ENCODE results near the gene CD8A.
A peak's percentile ranks its signal among the peaks of the same experiment; 100 is the strongest.

Gene CD8A

DNA sequence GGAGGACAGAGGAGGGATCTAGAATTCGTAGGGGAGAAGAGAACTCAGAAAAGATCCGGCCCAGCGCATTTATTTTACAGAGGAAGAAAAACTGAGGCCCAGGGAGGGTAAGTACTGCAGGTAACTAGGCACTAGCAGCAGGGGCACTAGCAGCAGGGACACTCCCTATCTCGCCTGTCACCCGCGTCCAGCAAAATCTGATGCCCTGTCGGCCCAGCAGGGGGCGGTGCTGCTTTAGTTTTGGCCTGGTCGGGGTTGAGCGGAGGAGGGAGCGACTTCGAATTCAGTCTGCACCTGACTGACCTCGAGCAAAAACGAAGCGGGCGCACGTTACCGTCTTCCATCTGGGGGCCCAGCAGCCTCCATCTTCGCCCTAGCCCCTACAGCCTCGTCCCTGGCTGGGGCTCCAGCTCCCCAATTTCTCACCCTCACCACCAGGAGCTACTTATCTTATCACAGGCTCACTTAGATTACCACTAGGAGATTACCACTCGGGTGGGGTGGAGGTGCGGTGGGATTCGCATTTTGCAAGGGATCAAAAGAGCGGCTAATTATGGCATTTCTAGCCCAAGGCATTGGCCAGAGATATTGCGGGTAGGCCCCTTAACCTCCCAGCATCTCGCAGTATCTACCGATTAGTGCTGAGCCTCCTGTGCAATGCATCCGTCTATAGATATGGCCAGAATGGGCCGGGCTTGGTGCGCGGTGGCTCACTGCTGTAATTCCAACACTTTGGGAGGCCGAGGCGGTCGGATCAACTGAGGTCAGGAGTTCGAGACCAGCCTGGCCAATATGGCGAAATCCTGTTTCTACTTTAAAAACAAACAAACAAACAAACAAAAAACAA, 17.8 kb upstream of the CD8A start:
- DNase-seq: peak; percentile 57

DNA sequence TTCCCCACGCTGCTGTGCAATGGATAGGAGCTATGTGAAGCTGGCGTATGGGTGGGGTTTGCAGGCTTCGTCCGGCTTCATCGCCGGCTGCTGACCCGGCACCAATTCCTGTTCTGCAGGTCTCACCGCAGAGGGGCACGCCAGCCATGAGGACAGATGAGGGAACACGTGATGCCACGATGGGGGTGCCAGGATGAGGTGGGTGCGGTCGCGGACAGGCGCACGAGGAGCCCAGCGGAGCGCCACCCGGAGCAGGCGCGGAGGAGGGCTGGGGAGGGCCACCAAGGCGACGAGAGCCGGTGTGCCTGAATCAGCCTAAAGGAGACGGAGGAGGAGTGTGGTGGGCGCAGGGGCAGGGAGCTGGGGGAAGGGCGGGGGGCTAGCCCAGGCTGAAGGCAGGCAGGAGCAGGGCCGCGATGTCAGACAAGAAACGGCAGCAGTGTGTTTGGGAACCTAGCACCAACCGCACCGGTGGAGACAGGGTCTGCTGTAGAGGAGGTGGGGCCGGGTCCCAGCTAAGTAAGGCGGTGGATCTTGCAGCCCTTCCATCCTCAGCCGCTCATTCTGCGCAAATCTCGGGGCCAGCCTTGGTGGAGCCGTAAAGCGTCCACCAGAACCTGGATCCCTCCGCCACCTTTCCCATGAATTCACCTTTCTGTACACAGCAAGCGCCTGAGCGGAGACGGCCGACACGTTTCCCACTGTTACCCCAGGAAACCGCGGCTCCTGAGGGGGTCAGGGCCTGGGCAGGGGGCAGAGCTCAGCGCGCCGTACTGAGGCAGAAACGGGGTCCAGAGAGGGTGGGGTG, 17.0 kb upstream of the CD8A start:
- peak; percentile 17 for DNase-seq

DNA sequence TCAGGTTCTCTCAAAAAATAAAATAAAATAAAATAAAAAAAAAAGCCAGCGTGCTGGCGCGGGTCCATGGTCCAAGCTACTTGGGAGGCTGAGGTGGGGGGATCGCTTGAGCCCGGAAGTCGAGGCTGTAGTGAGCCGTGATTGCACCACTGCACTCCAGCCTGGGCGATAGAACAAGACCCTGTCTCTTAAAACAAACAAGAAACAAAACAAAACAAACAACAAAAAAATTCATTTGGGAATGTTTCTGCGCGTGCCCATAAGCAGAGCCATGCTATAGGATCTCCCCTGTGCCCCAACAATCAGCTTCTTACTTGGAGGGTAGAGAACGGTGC, 16.4 kb upstream of the CD8A start:
- DNase-seq: no peak

- DNase-seq: no peak
Observed at GRCh38 chr2:86806059-86806857, 15.5 kb upstream of the CD8A start.

- no peak for DNase-seq
Observed at GRCh38 chr2:86800856-86801567, 10.3 kb upstream of the CD8A start.

DNA sequence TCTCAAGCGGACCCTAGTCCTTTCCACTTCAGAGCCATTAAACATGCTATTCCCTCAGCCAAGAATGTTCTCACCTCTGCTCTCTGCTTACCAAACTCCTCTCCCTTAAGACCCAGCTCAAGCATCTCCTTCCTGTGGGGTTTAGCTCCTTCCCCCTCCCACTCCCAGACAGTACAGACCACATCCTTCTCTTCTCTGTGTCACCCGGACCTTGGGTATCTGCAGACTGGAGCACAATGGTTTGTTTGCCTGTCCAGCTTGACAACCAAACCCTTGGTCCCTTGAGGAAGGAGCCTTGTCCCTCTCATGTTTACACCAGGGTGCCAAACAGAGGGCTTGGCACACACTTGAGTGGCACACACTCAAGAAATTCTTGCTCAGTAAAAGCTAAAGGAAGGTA, 4.1 kb upstream of the CD8A start:
- DNase-seq: no peak

DNA sequence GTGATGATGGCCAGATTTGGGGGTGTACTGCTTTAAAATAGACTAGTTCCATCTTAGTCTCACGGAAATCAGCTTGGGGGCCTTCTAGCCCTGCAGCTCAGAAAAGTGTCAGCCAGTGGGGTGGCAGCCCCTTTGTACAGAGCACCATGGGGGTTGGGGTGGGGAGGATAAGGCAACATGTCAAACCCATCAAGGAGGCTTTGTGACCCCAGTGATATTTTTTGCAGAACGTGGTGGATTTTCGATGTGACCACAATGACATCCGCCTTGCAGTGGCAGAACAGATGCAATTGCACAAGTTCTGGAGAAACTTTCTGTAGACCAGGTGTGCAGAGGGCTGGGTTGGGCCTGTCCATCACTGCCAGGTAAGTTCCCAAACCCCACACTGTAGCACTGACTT, 3.0 kb upstream of the CD8A start:
- no peak for DNase-seq

DNA sequence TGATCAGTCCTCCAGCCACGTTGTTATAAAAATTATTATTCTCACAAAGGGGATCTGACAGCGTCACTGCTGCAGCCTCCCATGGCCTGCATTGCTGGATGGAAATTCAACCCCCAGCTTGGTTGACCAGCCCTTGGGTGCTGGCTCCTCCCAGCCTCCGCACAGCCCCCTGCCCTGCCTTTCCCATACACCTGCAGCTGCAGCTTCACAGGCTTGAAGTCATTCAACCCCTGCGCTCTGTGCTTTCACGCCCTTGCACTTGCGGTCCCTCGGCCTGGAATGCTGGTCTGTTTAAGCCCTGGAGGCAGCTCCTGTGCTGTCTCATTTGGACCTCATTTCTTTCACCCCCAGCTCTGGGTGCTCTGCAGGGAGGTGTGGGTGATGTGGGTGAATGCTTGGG, 860 bp upstream of the CD8A start:
- DNase-seq: no peak

DNA sequence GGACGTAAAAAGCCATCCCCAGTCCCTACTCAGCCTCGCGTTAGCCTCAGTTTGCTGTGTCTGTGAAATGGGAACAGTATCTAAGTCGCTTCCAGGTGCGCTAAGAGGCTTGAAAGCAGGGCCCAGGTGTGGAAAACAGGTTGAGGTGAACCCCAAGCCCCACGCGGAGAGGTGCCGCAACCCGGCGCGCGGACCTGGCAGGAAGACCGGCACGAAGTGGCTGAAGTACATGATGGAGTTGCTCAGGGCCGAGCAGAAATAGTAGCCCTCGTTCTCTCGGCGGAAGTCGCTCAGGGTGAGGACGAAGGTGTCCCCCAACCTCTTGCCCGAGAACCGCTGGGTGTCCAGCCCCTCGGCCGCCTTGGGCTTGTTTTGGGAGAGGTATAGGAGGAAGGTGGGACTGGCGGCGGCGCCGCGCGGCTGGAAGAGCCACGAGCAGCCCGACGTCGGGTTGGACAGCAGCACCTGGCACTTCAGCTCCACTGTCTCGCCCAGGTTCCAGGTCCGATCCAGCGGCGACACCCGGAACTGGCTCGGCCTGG, 508 bp downstream of the CD8A start:
- no peak for DNase-seq

- DNase-seq: no peak
Observed at GRCh38 chr2:86789687-86790133, 1.0 kb downstream of the CD8A start.

DNA sequence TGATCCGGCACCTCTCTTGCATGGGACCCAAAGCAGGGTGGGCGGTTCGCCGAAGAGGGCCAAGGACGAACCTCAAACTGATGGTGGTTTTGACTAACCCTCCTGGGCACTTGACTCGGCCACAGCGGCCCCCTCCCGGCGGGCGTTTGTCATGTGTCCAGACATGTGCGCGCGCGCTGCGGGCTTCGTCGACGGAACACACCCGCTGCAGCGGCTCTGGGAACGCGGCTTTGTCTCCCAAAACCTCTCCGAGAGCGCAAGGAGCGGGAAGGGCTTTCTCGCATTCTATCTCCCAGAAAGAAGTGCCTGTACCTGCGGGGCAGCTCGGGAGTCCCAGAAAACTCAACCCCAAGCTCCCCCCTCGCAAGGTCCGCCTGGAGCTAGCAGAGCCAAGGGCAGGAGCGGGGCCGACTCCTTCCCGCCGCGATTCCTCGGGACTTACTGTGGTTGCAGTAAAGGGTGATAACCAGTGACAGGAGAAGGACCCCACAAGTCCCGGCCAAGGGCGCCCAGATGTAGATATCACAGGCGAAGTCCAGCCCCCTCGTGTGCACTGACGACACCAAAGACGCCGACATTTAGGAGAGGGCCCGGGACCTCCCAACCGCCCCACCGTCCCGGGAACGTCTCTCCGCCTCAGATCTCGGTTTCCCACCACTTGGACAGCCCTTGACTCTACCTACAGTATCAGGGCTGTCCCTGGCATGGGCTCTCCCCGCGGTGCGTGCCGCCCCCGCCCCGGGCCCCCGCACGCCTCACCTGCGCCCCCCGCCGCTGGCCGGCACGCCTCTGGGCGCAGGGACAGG, 1.6 kb downstream of the CD8A start:
- DNase-seq: no peak

DNA sequence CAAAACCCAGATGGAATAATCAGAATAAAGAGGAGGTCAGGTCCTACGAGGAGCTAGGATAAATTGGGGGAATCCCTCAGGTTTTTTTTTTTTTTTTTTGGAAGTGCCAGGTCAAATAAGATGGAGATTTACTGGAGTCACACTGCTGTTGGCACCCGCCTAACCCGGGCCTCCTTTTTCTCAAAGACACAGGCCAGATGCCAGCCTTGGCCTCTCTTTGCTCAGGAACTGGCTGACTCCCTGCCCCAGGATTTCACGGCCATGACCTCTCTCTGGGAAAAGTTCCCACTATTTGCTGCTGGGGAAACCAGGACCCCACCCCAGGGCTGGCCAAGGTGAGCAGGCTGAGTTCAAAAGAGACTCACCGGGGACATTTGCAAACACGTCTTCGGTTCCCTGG, 2.5 kb downstream of the CD8A start:
- no peak for DNase-seq

- no peak for DNase-seq
Observed at GRCh38 chr2:86787736-86788135, 3.0 kb downstream of the CD8A start.

GRCh38 chr2:86786001-86786536, 4.6 kb downstream of the CD8A start:
- DNase-seq: no peak

DNA sequence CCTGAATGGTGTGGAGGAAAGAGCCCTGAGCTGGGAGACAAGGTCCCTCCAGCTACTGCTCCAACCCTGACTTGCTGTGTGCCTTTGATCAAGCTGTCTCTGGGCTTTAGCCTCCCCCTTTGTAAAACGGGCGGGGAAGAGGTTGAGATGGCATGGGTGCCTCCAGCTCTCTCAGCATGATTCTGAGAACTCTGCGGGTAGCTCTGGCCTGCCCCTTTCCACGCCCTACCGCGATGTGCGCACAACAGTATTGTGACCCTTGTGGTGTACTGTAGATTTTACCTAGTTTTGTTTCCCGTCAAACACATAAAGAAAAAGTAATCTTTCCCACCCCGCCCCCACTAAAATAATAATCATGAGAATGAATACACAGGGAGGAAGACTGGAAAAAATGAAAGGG, 5.3 kb downstream of the CD8A start:
- no peak for DNase-seq

DNA sequence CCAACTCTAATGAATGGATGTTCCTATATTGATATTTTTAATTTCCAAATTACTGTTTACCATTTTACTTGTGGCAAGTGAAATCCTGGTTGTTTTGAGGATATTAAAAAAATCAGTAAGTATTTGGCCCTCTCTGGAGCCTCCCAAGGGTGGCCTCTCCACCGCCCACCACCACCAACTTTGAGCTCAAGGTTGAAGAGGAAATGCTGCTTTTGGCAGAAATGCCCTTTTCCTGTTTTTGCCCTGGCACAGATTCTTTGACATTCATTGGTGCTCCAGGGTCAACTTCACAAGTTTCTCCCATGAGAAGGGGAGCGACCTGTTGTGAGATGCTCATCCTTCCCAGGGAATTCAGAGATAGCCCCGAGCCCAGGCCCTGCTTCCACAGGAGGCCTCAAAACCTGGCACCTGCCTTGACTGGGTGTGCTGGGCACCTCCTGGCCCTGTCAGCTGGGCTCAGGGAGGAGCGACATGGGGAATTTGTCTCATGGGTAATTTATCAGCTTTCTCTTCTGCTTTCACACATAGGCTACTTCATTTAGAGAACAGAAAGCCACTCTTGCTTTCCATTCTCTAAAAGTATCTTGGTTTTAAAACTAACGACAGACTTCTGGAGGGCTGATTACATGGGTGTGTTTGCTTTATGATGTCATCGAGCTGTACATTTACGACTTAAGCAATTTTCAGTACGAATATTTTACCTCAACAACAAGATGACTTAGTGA, 6.9 kb downstream of the CD8A start:
- DNase-seq: no peak

GRCh38 chr2:86782748-86783147, 8.0 kb downstream of the CD8A start:
- DNase-seq: no peak

GRCh38 chr2:86781363-86781762, 9.3 kb downstream of the CD8A start:
- DNase-seq: no peak

DNA sequence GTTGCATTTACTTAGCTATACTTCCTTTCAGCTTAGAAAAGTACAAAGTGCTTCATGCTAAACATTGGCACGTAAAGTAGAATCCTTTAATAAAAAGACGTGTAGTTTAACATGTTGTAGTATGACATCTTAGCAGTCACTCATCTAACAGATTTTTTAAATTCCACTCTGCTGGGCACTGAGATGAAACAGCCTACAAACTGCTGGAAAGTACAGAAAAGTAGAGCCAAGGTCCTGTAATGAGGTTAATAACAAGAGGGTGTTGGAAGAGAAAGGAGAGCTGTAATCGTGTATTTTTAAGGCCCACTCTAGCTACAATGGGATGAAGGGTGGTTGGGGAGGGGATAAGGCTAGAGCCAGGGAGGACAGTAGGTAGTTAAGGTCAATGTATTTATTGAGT, 10.7 kb downstream of the CD8A start:
- no peak for DNase-seq

DNA sequence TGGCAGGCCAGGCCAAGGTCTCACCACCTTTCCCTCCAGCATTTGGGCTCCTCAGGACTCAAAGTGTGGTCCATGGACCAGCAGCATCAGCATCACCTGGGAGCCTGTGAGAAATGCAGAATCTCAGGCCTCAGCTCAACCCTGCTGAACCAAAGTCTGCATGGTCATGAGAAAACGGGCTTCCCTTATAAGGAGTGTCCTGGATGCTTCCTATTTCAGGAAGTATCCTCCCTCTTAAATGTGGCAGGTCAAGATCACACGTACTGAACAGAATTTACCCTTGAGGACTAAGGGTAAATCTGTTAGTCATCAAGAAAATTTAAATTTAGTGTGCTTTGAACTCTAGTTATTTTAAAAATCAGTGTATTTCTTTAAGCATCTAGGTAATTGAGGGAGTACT, 11.8 kb downstream of the CD8A start:
- no peak for DNase-seq

DNA sequence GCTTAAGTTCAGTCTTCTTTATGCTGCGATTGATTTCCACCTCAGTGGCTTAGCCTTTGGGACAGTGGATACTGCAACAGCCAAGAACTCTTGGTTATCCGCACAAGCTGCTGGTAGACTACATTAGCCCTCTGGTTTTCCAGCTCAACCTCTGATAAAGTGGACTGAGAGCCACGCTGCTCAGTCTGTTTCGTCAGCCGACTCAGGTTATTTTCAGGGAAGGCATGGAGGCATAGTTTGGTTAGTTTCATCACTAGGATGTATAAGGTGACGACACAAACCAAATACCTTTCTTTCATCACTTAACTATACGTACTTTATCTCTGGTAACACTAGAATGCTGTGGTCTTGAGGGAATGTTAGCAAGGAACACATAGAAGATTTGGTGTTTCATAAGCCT, 14.2 kb downstream of the CD8A start:
- no peak for DNase-seq
